ENCODE measurements around the gene MCTP1.

The MCTP1 gene

GRCh38 chr5:95029569-95030366 is 255.1 kb downstream of the MCTP1 start:
- no peaks in the 10 kb centered on the region for H3K9me3 ChIP-seq (ENCODE audit: insufficient read depth, low read length)

DNA sequence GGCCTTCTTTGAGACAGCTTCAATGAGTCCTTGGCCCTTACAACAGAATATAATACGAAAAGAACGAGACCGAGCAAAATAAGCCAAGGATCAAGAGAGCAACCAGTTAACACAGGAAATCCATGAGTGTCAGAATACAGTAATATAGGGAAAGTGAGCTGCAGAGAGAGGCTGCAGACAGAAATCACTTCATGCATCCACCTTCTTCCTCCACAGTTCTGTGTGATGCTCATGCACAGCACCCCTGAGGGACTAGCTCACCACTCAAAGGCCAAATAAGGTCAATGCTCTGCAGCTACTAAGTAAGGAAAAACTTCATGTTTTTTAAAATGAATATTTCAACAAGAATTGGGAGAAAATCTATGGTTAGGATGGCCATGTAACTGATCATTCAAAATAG is 257.1 kb downstream of the MCTP1 start:
- Histone ChIP-seq H3K9ac (ENCODE audit: low read length) (no peak overlapping the region), H3K27ac (ENCODE audit: low read length) (no peak overlapping the region), H4K20me1 (ENCODE audit: insufficient read depth, low read length) (no peaks in the 10 kb centered on the region), H3K9me3 (ENCODE audit: insufficient read depth, low read length) (no peaks in the 10 kb centered on the region), H3K4me1 (ENCODE audit: low read length) (no peaks in the 10 kb centered on the region), H3K4me2 (ENCODE audit: low read length) (no peak overlapping the region), H3K36me3 (replicated peaks; ENCODE audit: low read depth, low read length) (no peaks in the 10 kb centered on the region), H3K4me3 (ENCODE audit: low read length) (no peak overlapping the region), H2AFZ (ENCODE audit: low read depth, low read length) (no peak overlapping the region), H3K79me2 (ENCODE audit: low read length) (no peaks in the 10 kb centered on the region), H3K27me3 (ENCODE audit: low read depth, low read length) (no peaks in the 10 kb centered on the region; the same call in 1 of the 2 replicates)
- TF ChIP-seq, protein P1, sequence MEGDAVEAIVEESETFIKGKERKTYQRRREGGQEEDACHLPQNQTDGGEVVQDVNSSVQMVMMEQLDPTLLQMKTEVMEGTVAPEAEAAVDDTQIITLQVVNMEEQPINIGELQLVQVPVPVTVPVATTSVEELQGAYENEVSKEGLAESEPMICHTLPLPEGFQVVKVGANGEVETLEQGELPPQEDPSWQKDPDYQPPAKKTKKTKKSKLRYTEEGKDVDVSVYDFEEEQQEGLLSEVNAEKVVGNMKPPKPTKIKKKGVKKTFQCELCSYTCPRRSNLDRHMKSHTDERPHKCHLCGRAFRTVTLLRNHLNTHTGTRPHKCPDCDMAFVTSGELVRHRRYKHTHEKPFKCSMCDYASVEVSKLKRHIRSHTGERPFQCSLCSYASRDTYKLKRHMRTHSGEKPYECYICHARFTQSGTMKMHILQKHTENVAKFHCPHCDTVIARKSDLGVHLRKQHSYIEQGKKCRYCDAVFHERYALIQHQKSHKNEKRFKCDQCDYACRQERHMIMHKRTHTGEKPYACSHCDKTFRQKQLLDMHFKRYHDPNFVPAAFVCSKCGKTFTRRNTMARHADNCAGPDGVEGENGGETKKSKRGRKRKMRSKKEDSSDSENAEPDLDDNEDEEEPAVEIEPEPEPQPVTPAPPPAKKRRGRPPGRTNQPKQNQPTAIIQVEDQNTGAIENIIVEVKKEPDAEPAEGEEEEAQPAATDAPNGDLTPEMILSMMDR (IDR thresholded peaks at IDR 0.05; ENCODE audit: low read depth, low read length) = no peak
- no peak for TF ChIP-seq EZH2phosphoT487 (IDR thresholded peaks at IDR 0.05; ENCODE audit: low read depth)

More at GRCh38 chr5:95029569-95030366, 255.1 kb downstream of the MCTP1 start:
- H3K4me2 ChIP-seq (ENCODE audit: low read length) = no peak overlapping the region
- H3K79me2 ChIP-seq (ENCODE audit: low read length) = no peaks in the 10 kb centered on the region
- H3K27ac ChIP-seq (ENCODE audit: low read length) = no peak overlapping the region
- no peak overlapping the region for H3K4me3 ChIP-seq (ENCODE audit: low read length)
- H3K9ac ChIP-seq (ENCODE audit: low read length) = no peak overlapping the region
- H2AFZ ChIP-seq (ENCODE audit: low read depth, low read length) = no peak overlapping the region
- TF ChIP-seq EZH2phosphoT487 (IDR thresholded peaks at IDR 0.05; ENCODE audit: low read depth) = no peak
- TF ChIP-seq, protein P1 (IDR thresholded peaks at IDR 0.05; ENCODE audit: low read depth, low read length) = no peak
- H3K27me3 ChIP-seq (ENCODE audit: low read depth, low read length) = no peaks in the 10 kb centered on the region; the same call in 1 of the 2 replicates
- no peaks in the 10 kb centered on the region for H4K20me1 ChIP-seq (ENCODE audit: insufficient read depth, low read length)
- no peaks in the 10 kb centered on the region for H3K4me1 ChIP-seq (ENCODE audit: low read length)
- H3K36me3 ChIP-seq (replicated peaks; ENCODE audit: low read depth, low read length) = no peaks in the 10 kb centered on the region

- Histone ChIP-seq H3K27ac (ENCODE audit: low read length) (no peak overlapping the region), H4K20me1 (ENCODE audit: insufficient read depth, low read length) (no peaks in the 10 kb centered on the region), H3K9me3 (ENCODE audit: insufficient read depth, low read length) (no peaks in the 10 kb centered on the region), H3K79me2 (ENCODE audit: low read length) (no peaks in the 10 kb centered on the region), H3K4me1 (ENCODE audit: low read length) (no peaks in the 10 kb centered on the region), H3K27me3 (ENCODE audit: low read depth, low read length) (no peaks in the 10 kb centered on the region; the same call in 1 of the 2 replicates), H3K9ac (ENCODE audit: low read length) (no peak overlapping the region), H2AFZ (ENCODE audit: low read depth, low read length) (no peak overlapping the region), H3K4me2 (ENCODE audit: low read length) (no peak overlapping the region), H3K4me3 (ENCODE audit: low read length) (no peak overlapping the region), H3K36me3 (replicated peaks; ENCODE audit: low read depth, low read length) (no peaks in the 10 kb centered on the region)
- no peak for TF ChIP-seq EZH2phosphoT487 (IDR thresholded peaks at IDR 0.05; ENCODE audit: low read depth)
- TF ChIP-seq, protein P1 (IDR thresholded peaks at IDR 0.05; ENCODE audit: low read depth, low read length) = no peak
Measured at GRCh38 chr5:95027151-95027721, 257.7 kb downstream of the MCTP1 start.

- H4K20me1 ChIP-seq (ENCODE audit: insufficient read depth, low read length) = no peaks in the 10 kb centered on the region
- no peaks in the 10 kb centered on the region for H3K36me3 ChIP-seq (replicated peaks; ENCODE audit: low read depth, low read length)
- H3K4me1 ChIP-seq (ENCODE audit: low read length) = no peaks in the 10 kb centered on the region
- H3K4me3 ChIP-seq (ENCODE audit: low read length) = no peak overlapping the region
- no peak overlapping the region for H2AFZ ChIP-seq (ENCODE audit: low read depth, low read length)
- no peaks in the 10 kb centered on the region; the same call in 1 of the 2 replicates for H3K27me3 ChIP-seq (ENCODE audit: low read depth, low read length)
- H3K9ac ChIP-seq (ENCODE audit: low read length) = no peak overlapping the region
- H3K9me3 ChIP-seq (ENCODE audit: insufficient read depth, low read length) = no peaks in the 10 kb centered on the region
- no peaks in the 10 kb centered on the region for H3K79me2 ChIP-seq (ENCODE audit: low read length)
- no peak for TF ChIP-seq EZH2phosphoT487 (IDR thresholded peaks at IDR 0.05; ENCODE audit: low read depth)
- TF ChIP-seq, protein P1 (IDR thresholded peaks at IDR 0.05; ENCODE audit: low read depth, low read length) = no peak
- no peak overlapping the region for H3K27ac ChIP-seq (ENCODE audit: low read length)
- no peak overlapping the region for H3K4me2 ChIP-seq (ENCODE audit: low read length)
Measured at GRCh38 chr5:95026718-95027117, 258.2 kb downstream of the MCTP1 start.

All from OCI-LY3 (cell line).